ENCODE results near the gene ZNF25. TPM values are rescaled to one million over a fixed set of nuclear protein-coding genes. Genes with fewer than 3 reads are reported as not detected.
"Not testable (repeated sequence)": the region's sequence is repeated elsewhere in the genome, so short reads cannot be mapped to it uniquely, and the experiment has no call there.

The ZNF25 gene
- total RNA-seq = 19.4 TPM
- long read RNA-seq, full-length matches to known transcripts = 38 of 48 reads
- long read RNA-seq, partial matches to known transcripts = 0 of 48 reads
- long read RNA-seq, other reads (novel, unspliced or antisense) = 10 of 48 reads

DNA sequence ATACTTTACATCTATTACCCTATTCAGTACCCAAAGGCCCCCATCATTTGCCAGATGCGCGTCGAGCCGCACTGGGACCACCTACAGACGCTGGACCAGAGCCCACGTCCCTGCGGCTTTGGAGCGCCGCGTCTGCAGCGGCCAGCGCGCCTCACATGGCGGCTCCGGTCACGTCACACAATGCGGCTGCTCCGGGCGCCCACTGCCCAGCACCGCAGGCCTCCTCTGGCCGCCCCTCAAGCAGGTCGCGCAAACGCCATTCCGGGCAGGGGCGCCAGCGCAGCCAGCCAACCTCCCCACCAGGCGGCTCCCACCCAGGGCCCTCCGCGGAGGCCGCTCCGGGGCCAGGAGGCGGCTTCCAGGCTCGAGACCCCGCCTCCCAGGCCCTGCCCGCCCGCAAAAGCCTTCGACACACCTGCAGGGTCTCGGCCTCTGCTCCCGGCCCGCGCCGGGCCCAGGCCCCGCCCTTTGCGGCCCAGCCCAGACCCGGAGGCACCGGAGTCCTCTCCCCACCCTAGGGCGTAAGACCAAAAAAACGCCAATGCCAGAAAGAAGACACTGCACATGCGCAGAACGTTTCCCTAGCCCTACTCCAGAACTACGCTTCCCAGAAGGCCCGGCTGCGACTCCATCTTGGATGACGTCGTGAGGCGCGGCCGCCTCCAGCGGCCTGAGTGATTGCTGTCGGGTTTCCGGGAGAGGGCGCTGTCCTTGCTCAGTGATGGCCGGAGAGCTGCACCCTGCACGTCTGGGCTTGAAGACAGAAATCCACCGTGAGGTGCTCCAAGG is at the start of gene ZNF25:
Gene ZNF25 (minus strand): TSS at position 557 of the 789 bp plus-strand sequence. CDS start 4,925 bp downstream, outside the sequence.
- DNase-seq (peak; percentile 98), ATAC-seq (peak; percentile 97)
- intact Hi-C loops (cut with micrococcal nuclease) = no loop called here

DNA sequence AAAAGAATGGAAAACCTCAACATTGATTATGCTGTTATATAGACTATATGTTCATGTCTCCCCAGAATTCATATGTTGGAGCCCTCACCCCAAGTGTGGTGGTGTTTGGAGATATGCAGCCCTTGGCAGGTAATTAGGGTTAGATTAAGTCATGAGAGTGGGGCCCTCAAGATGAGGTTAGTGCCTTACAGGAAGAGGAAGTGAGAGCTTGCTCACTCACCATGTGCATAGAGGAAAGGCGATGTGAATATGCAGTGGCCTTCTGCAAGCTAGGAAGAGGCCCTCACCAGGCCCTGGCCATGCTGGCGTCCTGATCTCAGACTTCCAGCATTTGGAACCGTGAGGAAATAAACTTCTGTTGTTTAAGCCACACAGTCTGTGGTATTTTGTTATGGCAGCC is 48.8 kb upstream of the ZNF25 start:
- intact Hi-C loops (cut with micrococcal nuclease) = no loop called here
- ATAC-seq (no peak), DNase-seq (no peak)

DNA sequence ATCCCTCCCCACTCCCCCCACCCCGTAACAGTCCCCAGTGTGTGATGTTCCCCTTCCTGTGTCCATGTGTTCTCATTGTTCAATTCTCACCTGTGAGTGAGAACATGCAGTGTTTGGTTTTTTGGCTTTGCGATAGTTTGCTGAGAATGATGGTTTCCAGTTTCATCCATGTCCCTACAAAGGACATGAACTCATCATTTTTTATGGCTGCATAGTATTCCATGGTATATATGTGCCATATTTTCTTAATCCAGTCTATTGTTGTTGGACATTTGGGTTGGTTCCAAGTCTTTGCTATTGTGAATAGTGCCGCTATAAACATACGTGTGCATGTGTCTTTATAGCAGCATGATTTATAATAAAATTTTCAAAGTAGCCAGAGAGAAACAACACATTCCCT is 42.7 kb upstream of the ZNF25 start:
- DNase-seq; ATAC-seq; intact Hi-C loops (cut with micrococcal nuclease): not testable (repeated sequence)

DNA sequence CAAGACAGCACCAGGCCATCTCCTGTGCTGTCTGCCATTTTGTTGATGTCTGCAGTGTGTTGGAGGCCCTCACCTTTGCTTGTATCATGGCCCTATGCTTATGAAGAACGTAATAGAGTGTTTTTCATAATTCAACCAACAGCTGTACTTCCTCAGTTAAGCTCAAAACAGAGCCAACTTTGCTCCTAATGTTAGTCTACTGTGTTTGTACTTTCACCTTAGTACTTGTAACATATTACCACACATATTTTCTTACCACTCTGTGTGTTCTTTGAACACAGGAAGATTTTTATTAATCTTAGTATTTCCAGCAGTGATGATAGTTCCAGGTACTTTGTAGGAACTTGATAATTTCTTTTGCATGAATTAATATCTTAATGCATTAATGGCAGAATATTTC is 39.9 kb upstream of the ZNF25 start:
- intact Hi-C loops (cut with micrococcal nuclease) = no loop called here
- DNase-seq (no peak), ATAC-seq (no peak)

DNA sequence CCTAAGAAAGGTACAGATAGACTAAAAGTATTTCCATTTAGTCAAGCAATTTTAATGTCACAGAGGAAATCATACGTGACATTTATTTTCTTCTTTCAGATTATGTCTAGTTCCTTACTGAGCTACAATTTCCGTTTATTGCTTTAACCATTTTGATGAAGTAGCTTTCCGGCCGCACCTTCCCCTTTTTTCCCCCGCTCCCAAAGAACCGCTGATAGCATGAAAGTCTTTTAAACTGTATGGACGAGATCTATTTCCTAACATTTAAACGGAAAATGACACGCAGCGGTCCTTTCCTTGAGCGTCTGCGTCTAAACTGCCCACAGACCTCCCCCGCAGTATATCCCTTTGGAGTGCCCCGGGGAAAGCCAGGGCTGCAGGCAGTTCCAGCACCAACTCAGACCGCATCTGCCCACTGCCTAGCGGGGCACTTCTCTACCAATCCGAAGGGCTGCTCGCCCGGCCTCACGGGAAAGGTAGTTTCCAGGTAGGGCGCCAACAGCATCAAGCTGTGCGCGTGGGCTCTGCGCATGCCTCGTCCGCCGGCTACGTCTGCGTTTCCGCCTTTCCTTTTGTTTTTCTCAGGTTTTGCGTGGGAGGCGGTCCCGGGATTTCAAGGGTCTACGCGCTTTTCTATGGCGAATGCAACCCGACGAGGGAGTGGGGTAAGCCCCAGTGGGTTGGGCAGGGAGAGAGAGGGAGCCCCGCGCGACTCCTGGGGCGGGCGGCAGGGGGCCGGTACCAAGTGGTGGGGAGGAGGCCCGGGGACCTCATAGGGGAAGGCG is 33.9 kb upstream of the ZNF25 start, which contains the start of gene ZNF33A:
Gene ZNF33A (plus strand): TSS at position 557 of the 785 bp plus-strand sequence. CDS start 1,667 bp downstream, outside the sequence.
- intact Hi-C loops (cut with micrococcal nuclease) = no loop called here

DNA sequence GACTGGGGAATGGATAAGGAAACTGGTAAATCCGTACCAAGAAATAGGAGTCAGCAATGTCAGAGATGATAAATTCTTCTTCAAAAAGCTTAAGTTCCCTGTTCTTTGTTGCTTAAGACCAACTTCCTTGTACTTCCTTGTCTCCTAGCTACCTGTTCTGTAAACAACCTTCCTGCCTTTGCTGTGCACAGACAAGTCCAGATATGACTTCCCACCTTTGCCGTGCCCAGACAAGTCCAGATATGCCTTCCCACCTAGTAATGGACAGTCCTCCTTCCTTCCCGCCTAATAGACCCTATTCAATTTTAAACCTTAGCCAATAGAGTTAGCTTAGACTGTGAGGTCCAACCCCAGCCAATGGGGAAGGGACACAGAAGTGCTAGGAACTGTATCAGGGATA is 31.5 kb upstream of the ZNF25 start:
- intact Hi-C loops (cut with micrococcal nuclease) = no loop called here
- ATAC-seq = no peak
- no peak for DNase-seq

More for the DNA sequence above, 33.9 kb upstream of the ZNF25 start, which contains the start of gene ZNF33A:
- ATAC-seq = peak; percentile 96
- DNase-seq = peak; percentile 94

DNA sequence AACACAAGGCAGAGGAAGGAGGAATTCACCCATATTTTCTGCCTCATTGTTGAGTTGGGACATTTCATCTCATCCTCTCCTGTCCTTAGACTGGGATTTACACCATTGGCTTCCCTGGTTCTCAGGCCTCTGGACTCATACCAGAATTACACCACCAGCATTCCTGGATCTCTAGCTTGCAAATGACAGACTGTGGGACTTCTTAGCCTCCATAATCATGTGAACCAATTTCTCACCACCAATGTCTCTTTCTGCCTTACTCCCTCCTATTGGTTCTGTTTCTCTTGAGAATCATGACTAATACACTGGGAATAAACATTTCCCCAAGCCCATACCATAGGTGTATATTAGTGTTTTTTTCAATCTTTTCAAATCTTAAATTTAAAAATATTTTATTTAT is 31.1 kb upstream of the ZNF25 start:
- ATAC-seq (no peak), DNase-seq (no peak)
- intact Hi-C loops (cut with micrococcal nuclease) = no loop called here

DNA sequence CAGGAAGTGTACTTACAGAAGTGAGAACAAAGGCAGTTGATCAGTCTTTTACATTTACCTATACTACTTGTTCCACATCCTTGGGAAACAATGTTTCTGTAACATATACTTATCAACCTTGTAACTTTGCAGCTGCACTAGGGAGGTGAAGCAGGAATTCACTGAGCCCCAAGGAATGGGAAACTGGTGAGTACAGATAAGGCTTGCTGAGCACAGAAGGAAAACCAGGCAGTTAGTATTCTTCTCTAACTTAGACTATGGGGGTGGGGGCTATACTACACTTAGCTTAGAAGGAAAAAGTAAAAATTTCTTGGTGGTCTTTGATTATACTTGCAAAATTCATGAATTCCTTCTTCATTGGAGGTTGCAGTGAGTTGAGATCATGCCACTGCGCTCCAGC is 27.1 kb upstream of the ZNF25 start:
- no peak for ATAC-seq
- intact Hi-C loops (cut with micrococcal nuclease) = no loop called here

DNA sequence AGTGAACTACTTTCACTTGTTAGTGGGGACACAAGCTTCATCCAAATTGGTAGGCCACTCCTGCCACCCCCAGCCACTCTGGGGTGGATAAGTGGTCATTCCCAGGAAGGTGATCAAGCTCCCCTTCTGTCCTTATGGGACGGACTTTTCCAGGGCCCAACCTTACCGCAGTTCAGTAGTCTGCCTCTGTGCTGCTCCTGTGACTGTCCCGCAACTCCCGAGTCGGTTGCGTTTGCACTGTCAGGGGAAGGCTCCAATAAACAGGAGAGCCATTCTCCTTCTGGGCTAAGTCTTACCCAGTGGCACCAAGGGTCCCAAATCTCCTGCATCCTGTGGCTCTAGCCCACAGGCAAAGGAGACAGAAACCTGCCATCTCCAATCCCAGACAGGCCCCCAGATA is 26.6 kb upstream of the ZNF25 start:
- ATAC-seq (no peak), DNase-seq (no peak)
- intact Hi-C loops (cut with micrococcal nuclease) = no loop called here

More for the DNA sequence above, 27.1 kb upstream of the ZNF25 start:
- DNase-seq = no peak

DNA sequence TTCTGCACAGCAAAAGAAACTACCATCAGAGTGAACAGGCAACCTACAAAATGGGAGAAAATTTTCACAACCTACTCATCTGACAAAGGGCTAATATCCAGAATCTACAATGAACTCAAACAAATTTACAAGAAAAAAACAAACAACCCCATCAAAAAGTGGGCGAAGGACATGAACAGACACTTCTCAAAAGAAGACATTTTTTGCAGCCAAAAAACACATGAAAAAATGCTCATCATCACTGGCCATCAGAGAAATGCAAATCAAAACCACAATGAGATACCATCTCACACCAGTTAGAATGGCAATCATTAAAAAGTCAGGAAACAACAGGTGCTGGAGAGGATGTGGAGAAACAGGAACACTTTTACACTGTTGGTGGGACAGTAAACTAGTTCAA is 24.0 kb upstream of the ZNF25 start:
- DNase-seq; ATAC-seq; intact Hi-C loops (cut with micrococcal nuclease): not testable (repeated sequence)

DNA sequence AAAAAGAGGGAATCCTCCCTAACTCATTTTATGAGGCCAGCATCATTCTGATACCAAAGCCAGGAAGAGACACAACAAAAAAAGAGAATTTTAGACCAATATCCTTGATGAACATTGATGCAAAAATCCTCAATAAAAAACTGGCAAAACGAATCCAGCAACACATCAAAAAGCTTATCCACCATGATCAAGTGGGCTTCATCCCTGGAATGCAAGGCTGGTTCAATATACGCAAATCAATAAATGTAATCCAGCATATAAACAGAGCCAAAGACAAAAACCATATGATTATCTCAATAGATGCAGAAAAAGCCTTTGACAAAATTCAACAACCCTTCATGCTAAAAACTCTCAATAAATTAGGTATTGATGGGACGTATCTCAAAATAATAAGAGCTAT is 22.5 kb upstream of the ZNF25 start:
- ATAC-seq; DNase-seq; intact Hi-C loops (cut with micrococcal nuclease): not testable (repeated sequence)

DNA sequence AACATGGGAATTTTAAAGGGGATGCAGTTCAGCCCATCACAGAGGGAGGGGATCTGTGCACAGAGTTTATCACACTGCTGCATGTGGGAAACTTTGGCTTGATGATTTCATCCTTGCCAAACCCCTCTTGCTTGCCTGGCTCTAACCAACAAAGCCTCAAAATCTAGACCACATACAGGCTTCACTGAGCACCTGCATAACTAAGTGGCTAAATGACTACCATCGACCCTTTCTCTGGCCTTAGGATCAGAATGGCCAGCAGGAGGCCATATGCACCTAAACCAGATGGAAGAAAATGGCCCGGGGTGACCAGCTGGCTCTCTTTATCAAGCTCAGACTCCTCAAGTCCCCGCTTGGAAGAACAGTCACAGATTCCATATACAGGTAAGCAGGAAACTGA is 15.6 kb upstream of the ZNF25 start:
- intact Hi-C loops (cut with micrococcal nuclease) = no loop called here
- ATAC-seq = no peak
- DNase-seq = no peak

DNA sequence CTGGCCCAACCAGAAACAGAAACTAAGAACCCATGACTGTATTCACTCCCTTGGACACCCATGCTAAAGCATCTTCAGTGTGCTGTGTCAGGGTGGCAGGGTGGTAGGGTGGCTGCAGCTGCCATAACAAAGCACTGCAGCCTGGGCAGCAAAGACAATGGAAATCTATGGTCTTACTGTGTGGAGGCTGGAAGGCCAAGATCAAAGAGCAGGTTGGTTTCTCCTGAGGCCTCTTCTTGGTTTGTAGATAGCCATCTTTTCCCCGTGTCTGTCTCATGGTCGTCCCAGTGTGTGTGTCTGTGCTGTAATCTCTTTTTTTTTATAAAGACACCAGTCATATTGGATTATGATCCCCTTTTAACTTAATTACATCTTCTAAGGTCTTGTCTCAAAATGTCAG is 15.2 kb upstream of the ZNF25 start:
- DNase-seq = no peak
- intact Hi-C loops (cut with micrococcal nuclease) = no loop called here
- ATAC-seq = no peak

DNA sequence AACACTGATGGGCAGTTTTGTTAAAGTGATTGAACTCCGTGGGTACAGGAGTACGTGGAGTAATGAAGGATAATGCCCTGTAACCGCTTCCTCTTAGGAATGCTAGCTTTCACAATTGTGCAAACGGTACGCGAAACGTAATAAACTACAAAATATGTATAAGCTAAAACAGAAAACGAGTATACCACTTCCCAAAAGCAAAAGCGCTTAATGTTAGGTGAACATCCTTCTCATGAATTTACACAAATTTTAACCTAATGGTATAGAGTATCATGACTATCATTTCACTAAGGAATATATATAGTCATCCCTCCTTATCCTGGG is 395 bp upstream of the ZNF25 start:
- intact Hi-C loops (cut with micrococcal nuclease) = no loop called here
- ATAC-seq = no peak

DNA sequence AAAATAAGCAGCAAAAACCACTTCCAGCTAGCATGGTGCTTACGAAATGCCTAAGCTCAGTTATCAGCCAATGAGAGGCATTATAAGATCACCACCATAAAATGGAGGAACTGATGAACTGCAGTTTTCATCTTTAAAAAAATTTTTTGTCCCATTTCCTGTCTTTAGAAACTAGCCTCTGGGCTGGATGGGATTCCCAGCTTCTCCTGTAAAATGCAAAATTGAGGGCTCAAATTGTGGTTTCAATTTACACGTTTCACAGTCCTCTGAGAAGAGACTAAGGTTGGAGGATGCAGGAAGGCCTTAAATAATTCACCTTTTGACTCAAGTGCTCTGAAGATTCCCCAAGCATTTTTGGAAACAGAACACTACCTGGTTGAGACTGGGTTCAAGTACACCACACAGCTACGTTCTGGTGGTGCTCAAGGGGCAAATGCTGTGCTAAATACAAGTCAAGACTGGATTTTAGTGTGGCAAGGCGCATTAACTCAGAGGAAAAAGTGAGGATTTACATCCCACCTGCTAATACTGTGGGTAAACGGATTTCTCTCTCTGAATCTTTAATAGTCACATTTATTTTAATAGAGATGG is 951 bp downstream of the ZNF25 start:
- ATAC-seq = no peak
- intact Hi-C loops (cut with micrococcal nuclease) = no loop called here
- DNase-seq = no peak

More for the DNA sequence above, 395 bp upstream of the ZNF25 start:
- DNase-seq = no peak

DNA sequence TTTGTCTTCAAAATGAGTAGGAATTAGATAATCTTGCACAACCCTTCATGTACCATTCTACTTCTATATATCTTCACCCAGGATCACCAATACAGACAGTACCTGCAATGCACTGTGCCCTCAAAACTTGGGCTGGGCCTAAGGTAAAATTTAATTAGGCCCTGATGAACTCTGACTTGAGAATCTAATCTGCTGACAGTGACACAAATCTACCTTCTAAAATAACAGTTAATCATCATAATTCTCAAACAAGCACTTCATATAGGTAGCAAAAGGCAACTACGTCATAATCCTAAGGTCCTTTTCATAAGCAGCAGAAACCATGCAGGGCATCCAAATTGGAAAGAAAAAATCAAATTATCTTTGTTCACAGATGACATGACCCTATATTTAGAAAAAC is 4.1 kb downstream of the ZNF25 start:
- intact Hi-C loops (cut with micrococcal nuclease) = no loop called here
- DNase-seq = no peak
- no peak for ATAC-seq

DNA sequence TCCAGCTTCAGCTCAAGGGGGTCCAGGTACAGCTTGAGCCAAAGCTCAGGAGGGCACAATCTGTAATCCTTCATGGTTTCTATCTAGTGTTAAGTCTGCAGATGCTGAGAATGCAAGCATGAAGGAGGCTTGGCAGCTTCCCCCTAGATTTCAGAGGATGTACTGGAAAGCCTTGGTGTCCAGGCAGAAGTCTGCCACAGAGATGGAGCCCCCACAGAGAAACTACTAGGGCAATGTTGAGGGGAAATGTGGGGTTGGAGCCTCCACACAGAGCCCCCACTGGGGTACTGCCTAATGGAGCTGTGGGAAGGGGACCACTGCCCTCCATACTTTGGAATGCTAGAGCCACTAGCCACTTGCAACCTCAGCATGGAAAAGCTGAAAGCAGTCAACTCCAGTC is 11.4 kb downstream of the ZNF25 start:
- no peak for DNase-seq
- intact Hi-C loops (cut with micrococcal nuclease) = no loop called here
- no peak for ATAC-seq

DNA sequence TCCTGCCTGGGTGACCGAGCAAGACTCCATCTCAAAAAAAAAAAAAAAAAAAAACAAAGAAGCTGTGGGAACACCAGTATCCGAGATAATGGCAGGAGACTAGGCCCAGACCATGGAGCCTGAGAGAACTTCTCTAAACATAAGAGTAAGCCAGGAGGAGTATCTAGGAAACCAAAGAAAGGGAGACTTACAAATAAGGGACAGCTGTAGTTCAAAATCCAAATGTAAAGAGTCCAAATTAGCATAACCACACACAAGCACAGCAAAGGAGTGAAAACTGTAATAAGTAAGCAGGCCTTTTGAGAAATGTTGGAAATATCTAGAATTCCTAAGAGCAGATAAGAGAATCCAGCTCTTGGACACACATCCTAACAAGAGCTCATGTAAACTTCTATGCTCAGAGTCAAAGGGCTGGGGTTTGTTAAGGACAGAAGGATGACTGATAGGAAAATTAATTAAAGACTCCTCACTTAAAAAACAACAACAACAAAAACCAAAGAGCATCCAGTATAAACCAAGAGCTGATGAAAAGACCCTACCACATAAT is 15.8 kb downstream of the ZNF25 start:
- ATAC-seq = no peak
- DNase-seq = no peak
- intact Hi-C loops (cut with micrococcal nuclease) = no loop called here

DNA sequence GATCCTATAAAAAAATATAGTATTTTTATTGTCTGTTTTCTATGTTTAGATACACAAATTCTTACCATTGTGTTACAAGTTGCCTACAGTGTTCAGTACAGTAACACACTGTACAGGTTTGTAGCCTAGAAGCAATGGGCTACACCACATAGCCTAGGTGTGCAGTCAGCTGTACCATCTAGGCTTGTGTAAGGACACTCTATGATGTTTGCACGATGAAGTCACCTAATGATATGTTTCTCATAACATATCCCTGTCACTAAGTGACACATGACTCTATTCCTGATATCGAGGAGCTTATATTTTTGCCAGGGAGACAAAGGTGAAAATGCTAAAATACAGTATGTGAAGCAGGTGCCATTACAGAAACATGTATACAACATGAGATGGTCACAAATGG is 18.6 kb downstream of the ZNF25 start:
- no peak for ATAC-seq
- no peak for DNase-seq
- intact Hi-C loops (cut with micrococcal nuclease) = no loop called here

DNA sequence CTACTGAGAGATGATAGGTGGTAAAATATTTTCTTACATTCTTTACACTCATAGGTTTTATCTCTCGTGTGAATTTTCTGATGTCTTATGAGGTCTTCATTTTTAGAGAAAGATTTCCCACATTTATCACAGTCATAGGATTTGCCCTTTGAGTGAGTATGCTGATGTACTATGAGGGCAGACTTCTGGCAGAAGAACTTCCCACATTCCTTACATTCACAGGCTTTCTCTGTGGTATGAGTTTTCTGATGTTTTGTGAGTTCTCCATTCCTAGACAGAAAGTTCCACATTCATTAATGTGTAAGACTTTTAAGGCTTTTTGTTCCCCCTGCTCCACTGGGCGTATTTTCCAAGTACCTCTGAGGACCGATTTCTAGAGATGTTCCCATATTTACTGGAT is 23.5 kb downstream of the ZNF25 start:
- ATAC-seq = no peak

More for the DNA sequence above, 23.5 kb downstream of the ZNF25 start:
- intact Hi-C loops (cut with micrococcal nuclease) = no loop called here
- DNase-seq = no peak

Data from left ventricle myocardium superior (tissue), 1 donor.